ENCODE measurements around the gene OTOF. TPM values are rescaled to one million over a fixed set of nuclear protein-coding genes. Genes with fewer than 3 reads are reported as not detected.

Gene OTOF
- total RNA-seq, 1 donor from 2014 or later, result 0.22 TPM

- Mint-ChIP-seq H3K27me3 (peaks cover 7% of the 10 kb centered on the region), H3K27ac (no peak overlapping the region), H3K36me3 (ENCODE audit: insufficient read depth) (no peaks in the 10 kb centered on the region), H3K9me3 (ENCODE audit: low read depth) (no peaks in the 10 kb centered on the region), H3K4me3 (ENCODE audit: low read depth) (no peak overlapping the region), H3K4me1 (ENCODE audit: low read depth) (no peaks in the 10 kb centered on the region)
- no peak for DNase-seq (ENCODE audit: low spot score, unreplicated experiment)
- TF ChIP-seq CTCF (IDR thresholded peaks at IDR 0.05; ENCODE audit: unreplicated experiment), result no peak
Observed at GRCh38 chr2:26489213-26489850, 11.4 kb upstream of the OTOF start.

- Mint-ChIP-seq H3K9me3 (ENCODE audit: low read depth) (no peaks in the 10 kb centered on the region), H3K4me1 (ENCODE audit: low read depth) (no peaks in the 10 kb centered on the region), H3K4me3 (ENCODE audit: low read depth) (no peak overlapping the region), H3K36me3 (ENCODE audit: insufficient read depth) (no peaks in the 10 kb centered on the region), H3K27me3 (peaks cover 7% of the 10 kb centered on the region), H3K27ac (no peak overlapping the region)
- no peak for TF ChIP-seq CTCF (IDR thresholded peaks at IDR 0.05; ENCODE audit: unreplicated experiment)
- DNase-seq (ENCODE audit: low spot score, unreplicated experiment), result no peak
Observed at GRCh38 chr2:26488463-26489212, 10.7 kb upstream of the OTOF start.

DNA sequence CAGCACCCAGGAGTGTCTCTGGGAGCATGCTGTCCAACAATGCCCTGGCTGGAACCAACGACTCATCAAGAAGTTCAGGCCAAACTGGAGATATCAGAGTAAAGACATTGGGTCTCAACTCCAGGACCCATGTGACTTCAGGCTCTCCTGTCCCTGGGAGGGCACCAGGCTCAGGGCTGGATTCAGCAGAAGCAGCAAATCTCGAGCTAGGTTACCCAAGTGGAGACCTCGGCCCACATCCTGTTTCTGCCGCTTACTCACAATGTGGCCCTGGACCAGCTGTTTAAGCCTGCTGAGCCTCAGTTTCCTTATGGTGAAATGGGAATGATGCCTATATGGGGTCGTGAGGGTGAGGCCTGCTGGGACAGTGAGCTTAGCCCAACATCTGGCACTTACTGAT, 9.3 kb upstream of the OTOF start:
- no peak overlapping the region for H3K4me3 Mint-ChIP-seq (ENCODE audit: low read depth)
- TF ChIP-seq CTCF (IDR thresholded peaks at IDR 0.05; ENCODE audit: unreplicated experiment), result no peak
- no peaks in the 10 kb centered on the region for H3K4me1 Mint-ChIP-seq (ENCODE audit: low read depth)
- no peaks in the 10 kb centered on the region for H3K9me3 Mint-ChIP-seq (ENCODE audit: low read depth)
- no peaks in the 10 kb centered on the region for H3K36me3 Mint-ChIP-seq (ENCODE audit: insufficient read depth)
- H3K27ac Mint-ChIP-seq, result no peak overlapping the region
- H3K27me3 Mint-ChIP-seq, result peaks cover 9% of the 10 kb centered on the region
- no peak for DNase-seq (ENCODE audit: low spot score, unreplicated experiment)

- no peak overlapping the region for H3K27ac Mint-ChIP-seq
- no peak for TF ChIP-seq CTCF (IDR thresholded peaks at IDR 0.05; ENCODE audit: unreplicated experiment)
- no peaks in the 10 kb centered on the region for H3K4me1 Mint-ChIP-seq (ENCODE audit: low read depth)
- peaks cover 9% of the 10 kb centered on the region for H3K27me3 Mint-ChIP-seq
- no peaks in the 10 kb centered on the region for H3K36me3 Mint-ChIP-seq (ENCODE audit: insufficient read depth)
- DNase-seq (ENCODE audit: low spot score, unreplicated experiment), result no peak
- no peaks in the 10 kb centered on the region for H3K9me3 Mint-ChIP-seq (ENCODE audit: low read depth)
- H3K4me3 Mint-ChIP-seq (ENCODE audit: low read depth), result no peak overlapping the region
Observed at GRCh38 chr2:26486789-26487188, 8.9 kb upstream of the OTOF start.

DNA sequence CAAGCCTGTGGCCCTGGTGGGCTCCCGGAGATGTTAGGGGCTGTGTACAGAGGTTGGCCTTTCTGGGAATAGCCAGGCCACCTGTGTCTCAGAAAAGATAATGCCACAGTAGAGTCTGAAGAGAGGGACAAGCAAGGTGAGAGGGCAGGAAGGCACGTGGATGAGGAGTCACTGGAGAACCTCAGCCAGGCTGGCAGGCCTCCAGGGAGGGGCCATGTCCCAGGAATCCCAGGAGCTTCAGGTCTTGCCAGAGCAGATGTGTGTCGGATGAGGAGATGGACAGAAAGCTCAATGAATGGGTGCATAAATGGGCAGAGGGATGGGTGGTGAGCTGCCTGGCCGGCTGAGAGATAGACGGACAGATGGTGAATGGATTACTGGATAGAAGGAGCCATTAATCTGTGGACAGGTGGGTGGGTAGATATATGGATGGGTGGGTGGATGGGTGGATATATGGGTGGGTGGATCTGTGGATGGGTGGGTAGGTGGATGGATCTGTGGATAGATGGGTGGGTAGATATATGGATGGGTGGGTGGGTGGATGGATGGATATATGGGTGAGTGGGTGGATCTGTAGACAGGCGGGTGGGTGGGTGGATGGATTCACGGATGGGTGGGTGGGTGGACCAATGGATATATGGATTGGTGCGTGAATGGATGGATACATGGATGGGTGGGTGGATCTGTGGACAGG, 7.9 kb upstream of the OTOF start:
- peaks cover 9% of the 10 kb centered on the region for H3K27me3 Mint-ChIP-seq
- no peaks in the 10 kb centered on the region for H3K4me1 Mint-ChIP-seq (ENCODE audit: low read depth)
- no peak for DNase-seq (ENCODE audit: low spot score, unreplicated experiment)
- H3K36me3 Mint-ChIP-seq (ENCODE audit: insufficient read depth), result no peaks in the 10 kb centered on the region
- H3K9me3 Mint-ChIP-seq (ENCODE audit: low read depth), result no peaks in the 10 kb centered on the region
- no peak overlapping the region for H3K27ac Mint-ChIP-seq
- no peak for TF ChIP-seq CTCF (IDR thresholded peaks at IDR 0.05; ENCODE audit: unreplicated experiment)
- H3K4me3 Mint-ChIP-seq (ENCODE audit: low read depth), result no peak overlapping the region

Data from progenitor cell of endocrine pancreas (in vitro differentiated cells).